ENCODE measurements around the gene BMP8B.
"Not testable (repeated sequence)": the region's sequence is repeated elsewhere in the genome, so short reads cannot be mapped to it uniquely, and the experiment has no call there.

BMP8B gene

GRCh38 chr1:39827201-39827600, 38.5 kb upstream of the BMP8B start:
- Histone ChIP-seq H3K36me3 (ENCODE audit: control insufficient read depth in 2 of 2, insufficient read depth in 2 of 2, low read length in 2 of 2) (no peaks in the 10 kb centered on the region), H3K9me3 (ENCODE audit: control insufficient read depth in 2 of 2, low read length in 2 of 2) (no peaks in the 10 kb centered on the region), H3K9ac (ENCODE audit: low read length in 2 of 2) (no peak overlapping the region), H3K4me3 (ENCODE audit: low read length in 2 of 2) (no peak overlapping the region), H3K27ac (ENCODE audit: low read length) (no peak overlapping the region), H3K27me3 (ENCODE audit: control insufficient read depth in 1 of 2, insufficient read depth in 2 of 2, low read length in 2 of 2) (peaks cover 0 to 5% of the 10 kb centered on the region in 2 donors), H3K4me1 (ENCODE audit: control insufficient read depth, insufficient read depth, low read length) (no peaks in the 10 kb centered on the region)

- H3K4me1 ChIP-seq (ENCODE audit: control insufficient read depth, insufficient read depth, low read length) = no peaks in the 10 kb centered on the region
- no peak overlapping the region for H3K27ac ChIP-seq (ENCODE audit: low read length)
- H3K27me3 ChIP-seq (ENCODE audit: control insufficient read depth in 1 of 2, insufficient read depth in 2 of 2, low read length in 2 of 2) = peaks cover 0 to 5% of the 10 kb centered on the region in 2 donors
- H3K36me3 ChIP-seq (ENCODE audit: control insufficient read depth in 2 of 2, insufficient read depth in 2 of 2, low read length in 2 of 2) = no peaks in the 10 kb centered on the region
- H3K9ac ChIP-seq (ENCODE audit: low read length in 2 of 2) = no peak overlapping the region
- no peaks in the 10 kb centered on the region for H3K9me3 ChIP-seq (ENCODE audit: control insufficient read depth in 2 of 2, low read length in 2 of 2)
- H3K4me3 ChIP-seq (ENCODE audit: low read length in 2 of 2) = no peak overlapping the region
Observed at GRCh38 chr1:39826583-39826982, 37.9 kb upstream of the BMP8B start.

GRCh38 chr1:39825432-39825941, 36.8 kb upstream of the BMP8B start:
- H3K27ac ChIP-seq (ENCODE audit: low read length) = no peak overlapping the region
- H3K4me1 ChIP-seq (ENCODE audit: control insufficient read depth, insufficient read depth, low read length) = no peaks in the 10 kb centered on the region

GRCh38 chr1:39823450-39823849, 34.8 kb upstream of the BMP8B start:
- not testable (repeated sequence) for H3K36me3 ChIP-seq (ENCODE audit: control insufficient read depth in 2 of 2, insufficient read depth in 2 of 2, low read length in 2 of 2); H3K4me1 ChIP-seq (ENCODE audit: control insufficient read depth, insufficient read depth, low read length); H3K9me3 ChIP-seq (ENCODE audit: control insufficient read depth in 2 of 2, low read length in 2 of 2); H3K27me3 ChIP-seq (ENCODE audit: control insufficient read depth in 1 of 2, insufficient read depth in 2 of 2, low read length in 2 of 2); H3K9ac ChIP-seq (ENCODE audit: low read length in 2 of 2); H3K27ac ChIP-seq (ENCODE audit: low read length); H3K4me3 ChIP-seq (ENCODE audit: low read length in 2 of 2)

More at GRCh38 chr1:39825432-39825941, 36.8 kb upstream of the BMP8B start:
- no peaks in the 10 kb centered on the region for H3K36me3 ChIP-seq (ENCODE audit: control insufficient read depth in 2 of 2, insufficient read depth in 2 of 2, low read length in 2 of 2)
- H3K27me3 ChIP-seq (ENCODE audit: control insufficient read depth in 1 of 2, insufficient read depth in 2 of 2, low read length in 2 of 2) = peaks cover 0 to 5% of the 10 kb centered on the region in 2 donors
- no peak overlapping the region for H3K9ac ChIP-seq (ENCODE audit: low read length in 2 of 2)
- H3K9me3 ChIP-seq (ENCODE audit: control insufficient read depth in 2 of 2, low read length in 2 of 2) = no peaks in the 10 kb centered on the region
- H3K4me3 ChIP-seq (ENCODE audit: low read length in 2 of 2) = no peak overlapping the region

- Histone ChIP-seq H3K27me3 (ENCODE audit: control insufficient read depth in 1 of 2, insufficient read depth in 2 of 2, low read length in 2 of 2) (peaks cover 0 to 9% of the 10 kb centered on the region in 2 donors), H3K4me3 (ENCODE audit: low read length in 2 of 2) (no peak overlapping the region), H3K36me3 (ENCODE audit: control insufficient read depth in 2 of 2, insufficient read depth in 2 of 2, low read length in 2 of 2) (no peaks in the 10 kb centered on the region), H3K9me3 (ENCODE audit: control insufficient read depth in 2 of 2, low read length in 2 of 2) (no peaks in the 10 kb centered on the region), H3K27ac (ENCODE audit: low read length) (no peak overlapping the region), H3K9ac (ENCODE audit: low read length in 2 of 2) (no peak overlapping the region), H3K4me1 (ENCODE audit: control insufficient read depth, insufficient read depth, low read length) (no peaks in the 10 kb centered on the region)
Observed at GRCh38 chr1:39822146-39822545, 33.5 kb upstream of the BMP8B start.

GRCh38 chr1:39819091-39819812, 30.6 kb upstream of the BMP8B start:
- no peaks in the 10 kb centered on the region for H3K36me3 ChIP-seq (ENCODE audit: control insufficient read depth in 2 of 2, insufficient read depth in 2 of 2, low read length in 2 of 2)
- H3K27me3 ChIP-seq (ENCODE audit: control insufficient read depth in 1 of 2, insufficient read depth in 2 of 2, low read length in 2 of 2) = peaks cover 6 to 12% of the 10 kb centered on the region in 2 donors
- H3K4me3 ChIP-seq (ENCODE audit: low read length in 2 of 2) = no peak overlapping the region
- H3K9me3 ChIP-seq (ENCODE audit: control insufficient read depth in 2 of 2, low read length in 2 of 2) = no peaks in the 10 kb centered on the region
- H3K4me1 ChIP-seq (ENCODE audit: control insufficient read depth, insufficient read depth, low read length) = no peaks in the 10 kb centered on the region
- H3K9ac ChIP-seq (ENCODE audit: low read length in 2 of 2) = no peak overlapping the region
- H3K27ac ChIP-seq (ENCODE audit: low read length) = no peak overlapping the region

GRCh38 chr1:39818482-39818881, 29.8 kb upstream of the BMP8B start:
- no peaks in the 10 kb centered on the region for H3K36me3 ChIP-seq (ENCODE audit: control insufficient read depth in 2 of 2, insufficient read depth in 2 of 2, low read length in 2 of 2)
- H3K9me3 ChIP-seq (ENCODE audit: control insufficient read depth in 2 of 2, low read length in 2 of 2) = no peaks in the 10 kb centered on the region
- no peak overlapping the region for H3K9ac ChIP-seq (ENCODE audit: low read length in 2 of 2)
- H3K4me1 ChIP-seq (ENCODE audit: control insufficient read depth, insufficient read depth, low read length) = no peaks in the 10 kb centered on the region
- no peak overlapping the region for H3K27ac ChIP-seq (ENCODE audit: low read length)
- no peak overlapping the region for H3K4me3 ChIP-seq (ENCODE audit: low read length in 2 of 2)
- peaks cover 6 to 12% of the 10 kb centered on the region in 2 donors for H3K27me3 ChIP-seq (ENCODE audit: control insufficient read depth in 1 of 2, insufficient read depth in 2 of 2, low read length in 2 of 2)

GRCh38 chr1:39817091-39817932, 28.6 kb upstream of the BMP8B start:
- not testable (repeated sequence) for H3K4me3 ChIP-seq (ENCODE audit: low read length in 2 of 2); H3K27ac ChIP-seq (ENCODE audit: low read length)

GRCh38 chr1:39816415-39817090, 27.9 kb upstream of the BMP8B start:
- peaks cover 9 to 12% of the 10 kb centered on the region in 2 donors for H3K27me3 ChIP-seq (ENCODE audit: control insufficient read depth in 1 of 2, insufficient read depth in 2 of 2, low read length in 2 of 2)
- H3K27ac ChIP-seq (ENCODE audit: low read length) = no peak overlapping the region
- no peak overlapping the region for H3K4me3 ChIP-seq (ENCODE audit: low read length in 2 of 2)
- H3K9me3 ChIP-seq (ENCODE audit: control insufficient read depth in 2 of 2, low read length in 2 of 2) = no peaks in the 10 kb centered on the region
- H3K4me1 ChIP-seq (ENCODE audit: control insufficient read depth, insufficient read depth, low read length) = no peaks in the 10 kb centered on the region
- no peaks in the 10 kb centered on the region for H3K36me3 ChIP-seq (ENCODE audit: control insufficient read depth in 2 of 2, insufficient read depth in 2 of 2, low read length in 2 of 2)
- H3K9ac ChIP-seq (ENCODE audit: low read length in 2 of 2) = no peak overlapping the region

More at GRCh38 chr1:39817091-39817932, 28.6 kb upstream of the BMP8B start:
- not testable (repeated sequence) for H3K36me3 ChIP-seq (ENCODE audit: control insufficient read depth in 2 of 2, insufficient read depth in 2 of 2, low read length in 2 of 2); H3K9me3 ChIP-seq (ENCODE audit: control insufficient read depth in 2 of 2, low read length in 2 of 2); H3K9ac ChIP-seq (ENCODE audit: low read length in 2 of 2); H3K4me1 ChIP-seq (ENCODE audit: control insufficient read depth, insufficient read depth, low read length)
- H3K27me3 ChIP-seq (ENCODE audit: control insufficient read depth in 1 of 2, insufficient read depth in 2 of 2, low read length in 2 of 2) = peaks cover 9 to 12% of the 10 kb centered on the region in 2 donors

- no peaks in the 10 kb centered on the region for H3K36me3 ChIP-seq (ENCODE audit: control insufficient read depth in 2 of 2, insufficient read depth in 2 of 2, low read length in 2 of 2)
- no peak overlapping the region for H3K27ac ChIP-seq (ENCODE audit: low read length)
Observed at GRCh38 chr1:39812913-39813312, 24.2 kb upstream of the BMP8B start.

More at GRCh38 chr1:39812913-39813312, 24.2 kb upstream of the BMP8B start:
- peaks cover 6 to 9% of the 10 kb centered on the region in 2 donors for H3K27me3 ChIP-seq (ENCODE audit: control insufficient read depth in 1 of 2, insufficient read depth in 2 of 2, low read length in 2 of 2)
- no peak overlapping the region for H3K4me3 ChIP-seq (ENCODE audit: low read length in 2 of 2)
- H3K9ac ChIP-seq (ENCODE audit: low read length in 2 of 2) = no peak overlapping the region
- no peaks in the 10 kb centered on the region for H3K4me1 ChIP-seq (ENCODE audit: control insufficient read depth, insufficient read depth, low read length)
- H3K9me3 ChIP-seq (ENCODE audit: control insufficient read depth in 2 of 2, low read length in 2 of 2) = no peaks in the 10 kb centered on the region
